IMR-90 (cell line): ENCODE results near the gene RASSF5.

ENCODE experiments used
- CTCF ChIP-seq: conservative IDR thresholded peaks from 2 replicates; pipeline ENCODE4 v1.5.1; 2012; ENCODE audit warnings: mild to moderate bottlenecking, low read depth, low read length, improper control_type of control experiment
- ELK1 ChIP-seq: fragments of 150-350 bp; IDR thresholded peaks from 2 replicates; pipeline ENCODE4 v1.6.1; 2016; ENCODE audit warnings: low read depth, mild to moderate bottlenecking, low read length, moderate library complexity, borderline replicate concordance
- MAFK ChIP-seq: IDR thresholded peaks from 2 replicates; pipeline ENCODE4 v1.6.1; 2012; ENCODE audit warnings: low read depth, low read length, improper control_type of control experiment

- TF ChIP-seq CTCF: no peak
- no peak for TF ChIP-seq ELK1
- TF ChIP-seq MAFK: no peak
Observed at GRCh38 chr1:206484901-206485300, 22.4 kb upstream of the RASSF5 start.
